ENCODE measurements around the gene SIAE. TPM values are rescaled to one million over a fixed set of nuclear protein-coding genes. Genes with fewer than 3 reads are reported as not detected.

Gene SIAE
- total RNA-seq, 3 donors from 2014 or later, result 12.5 to 17.0 (median 14.9) TPM

DNA sequence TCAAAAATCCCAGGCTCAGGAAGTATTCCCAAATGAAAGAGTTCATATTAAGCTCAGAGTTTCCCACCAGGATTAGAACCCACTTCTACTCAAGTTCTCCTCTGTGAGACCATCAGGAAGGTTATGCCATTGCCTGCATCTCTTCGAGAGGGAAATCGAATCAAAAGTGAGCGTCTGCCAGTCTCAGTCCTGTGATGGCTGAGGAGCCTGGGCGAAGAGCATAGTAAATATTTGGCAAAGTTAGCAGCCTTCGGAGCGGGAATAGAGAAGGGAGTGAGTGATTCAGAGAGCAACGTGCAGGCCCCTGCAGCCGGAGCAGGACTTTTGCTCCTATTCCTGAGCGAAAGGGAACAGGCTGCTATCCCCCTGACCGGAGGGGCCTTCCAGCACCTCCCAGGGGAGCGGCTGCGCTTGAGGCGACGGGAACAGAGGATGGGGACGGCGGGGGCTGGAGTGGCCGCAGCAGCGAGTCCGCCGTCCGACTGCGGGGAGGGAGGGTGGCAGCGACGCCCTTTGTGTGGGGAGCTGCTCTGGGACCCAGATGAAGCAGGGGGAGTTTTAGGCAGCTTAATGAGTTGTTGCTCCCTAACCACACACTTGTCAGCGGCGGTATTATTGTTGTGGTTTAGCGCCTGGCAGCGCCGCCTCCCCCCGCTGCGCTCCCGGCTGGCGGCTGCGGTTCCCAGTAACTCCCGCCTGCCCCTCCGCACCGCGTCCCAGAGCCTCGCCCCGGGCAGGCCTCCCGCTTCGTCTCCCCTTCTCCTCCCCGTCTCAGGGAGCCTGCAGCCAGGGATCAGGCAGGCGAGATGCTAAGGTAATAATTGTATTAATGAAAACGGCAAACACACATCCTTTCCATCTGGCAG lies 44.5 kb upstream of the SIAE start:
- peak overlapping the region in 1 of 2 donors; percentile 2 for H3K27ac ChIP-seq

GRCh38 chr11:124717421-124717785 lies 43.9 kb upstream of the SIAE start:
- Histone ChIP-seq H3K4me1 (no peaks in the 10 kb centered on the region), H3K4me3 (peak overlapping the region; percentile 32 to 62 (median 49)), H3K9me3 (no peaks in the 10 kb centered on the region), H3K27me3 (peaks cover 0 to 34% of the 10 kb centered on the region in 2 donors), H3K27ac (peak overlapping the region in 1 of 2 donors; percentile 2), H3K36me3 (no peaks in the 10 kb centered on the region)
- DNase-seq (ENCODE audit: low spot score in 2 of 2), result no peak
- intact Hi-C loops (cut with DNase I; ENCODE audit: low total_unique reads), result no loop called here
- TF ChIP-seq, protein P1, sequence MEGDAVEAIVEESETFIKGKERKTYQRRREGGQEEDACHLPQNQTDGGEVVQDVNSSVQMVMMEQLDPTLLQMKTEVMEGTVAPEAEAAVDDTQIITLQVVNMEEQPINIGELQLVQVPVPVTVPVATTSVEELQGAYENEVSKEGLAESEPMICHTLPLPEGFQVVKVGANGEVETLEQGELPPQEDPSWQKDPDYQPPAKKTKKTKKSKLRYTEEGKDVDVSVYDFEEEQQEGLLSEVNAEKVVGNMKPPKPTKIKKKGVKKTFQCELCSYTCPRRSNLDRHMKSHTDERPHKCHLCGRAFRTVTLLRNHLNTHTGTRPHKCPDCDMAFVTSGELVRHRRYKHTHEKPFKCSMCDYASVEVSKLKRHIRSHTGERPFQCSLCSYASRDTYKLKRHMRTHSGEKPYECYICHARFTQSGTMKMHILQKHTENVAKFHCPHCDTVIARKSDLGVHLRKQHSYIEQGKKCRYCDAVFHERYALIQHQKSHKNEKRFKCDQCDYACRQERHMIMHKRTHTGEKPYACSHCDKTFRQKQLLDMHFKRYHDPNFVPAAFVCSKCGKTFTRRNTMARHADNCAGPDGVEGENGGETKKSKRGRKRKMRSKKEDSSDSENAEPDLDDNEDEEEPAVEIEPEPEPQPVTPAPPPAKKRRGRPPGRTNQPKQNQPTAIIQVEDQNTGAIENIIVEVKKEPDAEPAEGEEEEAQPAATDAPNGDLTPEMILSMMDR (IDR thresholded peaks at IDR 0.05), result no peak
- TF ChIP-seq POLR2A (IDR thresholded peaks at IDR 0.05), result no peak
- TF ChIP-seq POLR2AphosphoS5 (IDR thresholded peaks at IDR 0.05), result no peak

More for the DNA sequence above, 44.5 kb upstream of the SIAE start:
- Histone ChIP-seq H3K9me3 (no peaks in the 10 kb centered on the region), H3K4me3 (peak overlapping the region; percentile 32 to 62 (median 49)), H3K27me3 (peaks cover 0 to 35% of the 10 kb centered on the region in 2 donors), H3K4me1 (no peaks in the 10 kb centered on the region), H3K36me3 (no peaks in the 10 kb centered on the region)
- intact Hi-C loops (cut with DNase I; ENCODE audit: low total_unique reads), result no loop called here
- TF ChIP-seq POLR2AphosphoS5 (IDR thresholded peaks at IDR 0.05) (no peak), POLR2A (IDR thresholded peaks at IDR 0.05) (no peak)
- TF ChIP-seq, protein P1 (IDR thresholded peaks at IDR 0.05), result no peak
- no peak for DNase-seq (ENCODE audit: low spot score in 2 of 2)

DNA sequence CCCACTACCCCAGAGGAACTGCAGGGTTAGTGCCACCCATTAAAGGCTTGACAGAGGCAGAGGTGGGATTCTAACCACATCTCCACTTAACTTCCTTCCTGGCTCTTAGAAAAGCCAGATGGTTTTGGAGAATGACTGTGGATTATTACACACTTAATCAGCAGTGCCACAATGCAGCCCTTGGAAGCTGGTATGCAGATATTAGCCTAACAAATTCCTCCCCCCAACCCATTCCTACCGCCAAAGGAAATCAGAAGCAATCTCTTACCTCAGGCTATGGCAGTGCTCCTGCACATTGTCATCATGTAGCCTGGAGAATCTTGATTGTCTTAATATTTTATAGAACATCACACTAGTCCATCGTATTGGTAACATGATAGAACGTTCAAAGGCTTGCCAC lies 43.1 kb upstream of the SIAE start:
- Histone ChIP-seq H3K9me3 (no peaks in the 10 kb centered on the region), H3K36me3 (no peaks in the 10 kb centered on the region), H3K4me3 (no peak overlapping the region), H3K27me3 (peaks cover 0 to 27% of the 10 kb centered on the region in 2 donors), H3K27ac (no peak overlapping the region), H3K4me1 (no peaks in the 10 kb centered on the region)
- TF ChIP-seq, protein P1 (IDR thresholded peaks at IDR 0.05), result no peak
- TF ChIP-seq POLR2AphosphoS5 (IDR thresholded peaks at IDR 0.05) (no peak), POLR2A (IDR thresholded peaks at IDR 0.05) (no peak)
- DNase-seq (ENCODE audit: low spot score in 2 of 2), result no peak
- intact Hi-C loops (cut with DNase I; ENCODE audit: low total_unique reads), result no loop called here

DNA sequence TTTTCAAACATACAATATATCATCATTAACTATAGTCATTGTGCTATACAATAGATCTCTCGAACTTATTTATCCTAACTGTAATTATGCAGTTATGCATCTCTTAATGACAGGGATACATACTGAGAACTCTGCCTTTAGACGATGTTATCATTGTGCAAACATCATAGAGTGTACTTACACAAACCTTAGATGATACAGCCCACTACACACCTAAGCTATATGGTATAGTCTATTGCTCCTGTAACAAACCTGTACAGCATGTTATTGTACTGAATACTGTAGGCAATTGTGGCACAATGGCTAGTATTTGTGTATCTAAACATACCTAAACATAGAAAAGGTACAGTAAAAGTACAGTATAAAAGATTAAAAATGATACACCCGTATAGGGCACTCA lies 38.9 kb upstream of the SIAE start:
- H3K4me3 ChIP-seq, result no peak overlapping the region
- no peak overlapping the region for H3K27ac ChIP-seq
- intact Hi-C loops (cut with DNase I; ENCODE audit: low total_unique reads), result no loop called here
- no peaks in the 10 kb centered on the region for H3K4me1 ChIP-seq
- DNase-seq (ENCODE audit: low spot score in 2 of 2), result no peak
- no peaks in the 10 kb centered on the region for H3K36me3 ChIP-seq
- H3K9me3 ChIP-seq, result peaks cover 0 to 13% of the 10 kb centered on the region in 2 donors
- H3K27me3 ChIP-seq, result peaks cover 0 to 3% of the 10 kb centered on the region in 2 donors
- no peak for TF ChIP-seq POLR2A (IDR thresholded peaks at IDR 0.05)
- TF ChIP-seq, protein P1 (IDR thresholded peaks at IDR 0.05), result no peak
- no peak for TF ChIP-seq POLR2AphosphoS5 (IDR thresholded peaks at IDR 0.05)

DNA sequence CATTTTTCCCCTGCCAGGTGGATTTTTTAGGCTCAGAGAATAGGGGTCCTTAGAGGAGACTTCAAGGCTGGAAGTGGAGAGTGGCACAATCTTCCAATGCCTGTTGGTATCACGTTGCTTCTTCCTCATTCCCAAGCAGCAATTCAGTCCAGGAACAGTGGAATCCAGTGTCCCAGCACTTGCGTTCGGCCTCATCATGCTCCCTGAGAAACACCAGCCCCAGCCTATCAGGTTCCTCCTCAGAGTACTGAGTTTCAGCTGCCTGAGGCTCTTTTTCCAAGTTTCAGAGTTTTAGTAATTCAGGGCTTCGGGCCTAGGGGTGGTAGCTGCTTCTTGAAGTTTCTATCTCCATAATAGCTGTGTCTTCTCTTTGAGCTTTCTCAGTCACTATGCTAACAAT lies 34.3 kb upstream of the SIAE start:
- Histone ChIP-seq H3K27me3 (no peaks in the 10 kb centered on the region), H3K27ac (no peak overlapping the region), H3K36me3 (no peaks in the 10 kb centered on the region), H3K4me3 (no peak overlapping the region), H3K9me3 (peaks cover 0 to 14% of the 10 kb centered on the region in 2 donors), H3K4me1 (no peaks in the 10 kb centered on the region)
- intact Hi-C loops (cut with DNase I; ENCODE audit: low total_unique reads), result no loop called here
- DNase-seq (ENCODE audit: low spot score in 2 of 2), result no peak
- TF ChIP-seq POLR2A (IDR thresholded peaks at IDR 0.05) (no peak), POLR2AphosphoS5 (IDR thresholded peaks at IDR 0.05) (no peak)
- TF ChIP-seq, protein P1 (IDR thresholded peaks at IDR 0.05), result no peak
